ENCODE data around the gene AGAP1.

Gene AGAP1

GRCh38 chr2:235914756-235915155, 420.9 kb downstream of the AGAP1 start:
- TF ChIP-seq, protein P1, sequence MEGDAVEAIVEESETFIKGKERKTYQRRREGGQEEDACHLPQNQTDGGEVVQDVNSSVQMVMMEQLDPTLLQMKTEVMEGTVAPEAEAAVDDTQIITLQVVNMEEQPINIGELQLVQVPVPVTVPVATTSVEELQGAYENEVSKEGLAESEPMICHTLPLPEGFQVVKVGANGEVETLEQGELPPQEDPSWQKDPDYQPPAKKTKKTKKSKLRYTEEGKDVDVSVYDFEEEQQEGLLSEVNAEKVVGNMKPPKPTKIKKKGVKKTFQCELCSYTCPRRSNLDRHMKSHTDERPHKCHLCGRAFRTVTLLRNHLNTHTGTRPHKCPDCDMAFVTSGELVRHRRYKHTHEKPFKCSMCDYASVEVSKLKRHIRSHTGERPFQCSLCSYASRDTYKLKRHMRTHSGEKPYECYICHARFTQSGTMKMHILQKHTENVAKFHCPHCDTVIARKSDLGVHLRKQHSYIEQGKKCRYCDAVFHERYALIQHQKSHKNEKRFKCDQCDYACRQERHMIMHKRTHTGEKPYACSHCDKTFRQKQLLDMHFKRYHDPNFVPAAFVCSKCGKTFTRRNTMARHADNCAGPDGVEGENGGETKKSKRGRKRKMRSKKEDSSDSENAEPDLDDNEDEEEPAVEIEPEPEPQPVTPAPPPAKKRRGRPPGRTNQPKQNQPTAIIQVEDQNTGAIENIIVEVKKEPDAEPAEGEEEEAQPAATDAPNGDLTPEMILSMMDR (IDR thresholded peaks at IDR 0.05): no peak

DNA sequence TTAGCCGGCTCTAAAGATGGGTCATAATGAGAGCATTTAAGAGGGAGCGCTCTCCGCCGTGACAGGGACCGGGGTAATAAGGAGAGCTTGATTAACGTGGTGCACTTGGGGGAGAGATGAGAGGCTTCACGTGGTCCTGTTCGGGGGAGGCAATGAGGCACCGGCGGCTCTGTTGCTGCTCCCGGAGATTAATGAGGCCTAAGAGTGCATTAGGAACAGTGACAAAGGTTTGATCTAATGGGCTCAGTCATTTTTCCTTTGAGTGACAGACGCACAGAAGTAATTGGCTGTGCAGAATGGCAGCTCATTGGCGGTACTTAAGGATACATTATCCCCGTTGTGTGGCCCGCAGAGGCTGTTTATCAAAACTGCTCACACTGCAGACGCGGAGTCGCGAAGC, 423.7 kb downstream of the AGAP1 start:
- TF ChIP-seq, protein P1 (IDR thresholded peaks at IDR 0.05): no peak

DNA sequence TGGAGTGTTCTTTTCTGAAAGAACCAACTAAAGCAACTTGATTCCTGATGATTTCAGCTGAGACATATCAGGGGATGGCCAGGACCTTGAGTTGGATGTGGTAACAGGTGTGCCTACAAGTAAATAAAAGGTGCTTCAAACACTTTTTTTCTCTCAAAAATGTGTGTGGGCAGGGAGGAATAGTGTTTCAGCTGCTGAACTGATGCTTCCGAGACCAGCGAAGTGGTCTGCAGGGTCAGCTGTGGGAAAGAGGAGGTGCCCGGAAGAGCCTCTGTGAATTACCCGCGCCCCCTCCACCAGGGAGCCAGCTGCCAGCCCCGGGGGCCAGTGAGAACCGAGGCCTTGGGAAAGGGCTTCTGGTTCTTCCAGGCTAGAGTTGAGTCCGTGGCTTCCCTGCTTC, 425.0 kb downstream of the AGAP1 start:
- TF ChIP-seq, protein P1 (IDR thresholded peaks at IDR 0.05): no peak

- TF ChIP-seq, protein P1 (IDR thresholded peaks at IDR 0.05): no peak
These were observed 426.5 kb downstream of the AGAP1 start for GRCh38 chr2:235920216-235920865.

GRCh38 chr2:235921508-235922191, 427.8 kb downstream of the AGAP1 start:
- TF ChIP-seq, protein P1 (IDR thresholded peaks at IDR 0.05): no peak

GRCh38 chr2:235922839-235923238, 429.0 kb downstream of the AGAP1 start:
- TF ChIP-seq, protein P1 (IDR thresholded peaks at IDR 0.05): no peak

GRCh38 chr2:235923859-235924674, 430.2 kb downstream of the AGAP1 start:
- TF ChIP-seq, protein P1 (IDR thresholded peaks at IDR 0.05): no peak

Data from LNCAP (cell line).